Measurements from ENCODE around the gene NR2C2.

Gene NR2C2

GRCh38 chr3:15065550-15066007, 118.2 kb downstream of the NR2C2 start:
- no peak for DNase-seq

- no peak for DNase-seq
Measured at GRCh38 chr3:15066467-15066866, 119.1 kb downstream of the NR2C2 start.

DNA sequence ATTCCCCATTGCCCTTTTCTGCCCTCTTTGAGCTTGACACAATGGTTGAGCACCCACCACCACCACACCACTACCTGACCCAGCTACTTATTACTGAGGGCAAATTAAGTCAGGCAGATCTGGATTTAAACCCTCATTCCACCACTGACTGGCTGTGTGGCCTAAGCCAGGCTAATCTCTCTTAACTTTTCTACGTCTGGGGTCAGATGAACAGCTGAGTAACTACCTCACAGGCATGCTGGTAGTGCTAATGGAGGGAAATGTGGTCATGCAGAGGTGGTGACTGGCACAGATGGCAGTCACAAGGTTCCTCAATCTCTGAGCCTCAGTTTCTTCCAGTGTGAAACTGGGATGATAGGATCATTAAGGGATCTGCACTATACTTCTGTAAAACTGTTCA, 122.1 kb downstream of the NR2C2 start:
- DNase-seq: no peak

DNA sequence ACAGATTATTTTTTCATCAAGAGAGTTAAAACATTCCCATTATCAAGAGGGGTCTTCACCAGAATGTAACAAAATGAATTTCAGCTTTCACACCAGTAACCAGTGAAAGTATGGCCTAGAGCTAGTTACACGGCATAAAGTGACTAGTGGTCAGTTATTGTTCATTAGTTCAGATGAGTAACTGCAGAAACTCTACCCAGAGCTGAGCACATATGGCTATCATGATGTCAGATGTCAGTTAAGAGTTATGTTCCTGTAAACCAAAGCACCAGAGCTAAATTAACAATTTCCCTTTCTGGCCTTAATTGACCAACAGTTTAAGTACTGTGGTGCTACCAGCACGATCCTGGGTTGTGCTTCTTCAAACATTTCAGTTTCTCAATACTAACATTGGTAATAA, 124.3 kb downstream of the NR2C2 start:
- no peak for DNase-seq

- DNase-seq: no peak
Measured at GRCh38 chr3:15074500-15074899, 127.1 kb downstream of the NR2C2 start.

DNA sequence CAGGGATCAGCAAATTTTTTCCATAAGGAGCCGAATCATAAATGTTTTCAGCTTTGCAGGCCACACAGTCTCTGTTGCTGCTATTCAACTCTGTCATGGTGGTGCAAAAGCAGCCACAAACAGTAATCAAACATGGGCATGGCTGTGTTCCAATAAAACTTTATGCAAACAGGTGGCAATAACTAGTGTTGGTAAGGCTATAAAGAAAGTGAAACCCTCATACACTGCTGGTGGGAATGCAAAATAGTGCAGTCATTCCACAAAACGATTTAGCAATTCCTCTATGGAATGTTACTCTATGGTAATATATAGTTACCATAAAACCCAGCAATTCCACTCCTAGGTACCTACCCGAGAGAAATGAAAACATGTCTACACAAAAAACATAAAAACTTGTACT, 131.7 kb downstream of the NR2C2 start:
- no peak for DNase-seq

GRCh38 chr3:15081960-15082664, 134.7 kb downstream of the NR2C2 start:
- DNase-seq: no peak

GRCh38 chr3:15083252-15083651, 135.9 kb downstream of the NR2C2 start:
- no peak for DNase-seq

GRCh38 chr3:15086263-15086662, 138.9 kb downstream of the NR2C2 start:
- no peak for DNase-seq

DNA sequence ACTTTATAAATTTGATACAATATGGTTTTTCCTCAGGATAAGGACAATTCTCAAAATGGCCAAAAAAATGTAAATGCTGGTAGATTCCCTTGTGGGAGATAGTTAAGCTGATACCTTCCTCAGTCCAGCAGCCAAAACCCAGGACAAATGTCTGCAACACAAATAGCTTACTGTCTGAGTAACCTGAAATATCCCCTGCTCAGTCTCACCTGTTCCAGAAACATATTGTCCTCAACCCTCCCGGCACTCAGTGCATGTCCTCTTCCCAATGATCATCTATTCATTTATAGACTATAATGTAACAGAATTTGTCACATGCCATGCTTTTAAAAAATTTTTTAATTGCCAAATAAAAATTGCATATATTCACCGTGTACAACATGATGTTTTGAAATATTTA, 139.3 kb downstream of the NR2C2 start:
- DNase-seq: no peak

DNA sequence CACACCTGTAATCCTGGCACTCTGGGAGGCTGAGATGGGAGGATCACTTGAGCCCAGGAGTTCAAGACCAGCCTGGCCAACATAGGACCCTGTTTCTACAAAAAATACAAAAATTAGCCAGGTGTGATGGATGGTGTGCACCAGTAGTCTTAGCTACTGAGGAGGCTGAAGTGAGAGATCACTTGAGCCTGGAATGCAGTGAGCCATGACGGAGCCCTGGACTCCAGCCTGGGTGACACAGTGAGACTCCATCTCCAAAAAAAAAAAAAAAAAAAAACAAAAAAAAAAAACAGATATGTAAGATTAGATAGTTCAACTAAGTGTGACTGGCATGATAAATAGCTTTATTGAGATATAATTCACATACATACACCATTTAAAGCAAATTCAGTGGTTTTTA, 141.8 kb downstream of the NR2C2 start:
- DNase-seq: no peak

GRCh38 chr3:15091575-15091974, 144.2 kb downstream of the NR2C2 start:
- DNase-seq: no peak

DNA sequence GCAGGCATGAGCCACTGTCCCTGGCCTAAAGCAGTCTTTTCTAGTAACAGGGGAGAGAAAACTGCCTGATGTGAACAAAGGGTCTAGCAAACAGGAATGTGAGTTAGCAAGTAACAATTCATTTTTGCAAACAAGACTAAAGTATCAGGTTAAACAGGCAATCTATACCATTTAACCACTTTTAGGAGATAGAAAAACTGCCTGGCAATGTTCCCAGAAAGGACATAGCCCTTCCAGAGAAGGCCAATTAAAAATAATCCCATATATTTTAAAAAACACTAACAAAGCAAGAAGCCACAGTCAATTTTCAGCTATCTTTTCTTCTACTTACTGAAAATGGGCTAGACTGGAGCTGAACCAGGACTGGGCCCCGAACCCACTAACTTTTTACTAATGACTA, 145.3 kb downstream of the NR2C2 start:
- no peak for DNase-seq

- DNase-seq: no peak
Measured at GRCh38 chr3:15094187-15094875, 146.9 kb downstream of the NR2C2 start.

- DNase-seq: no peak
Measured at GRCh38 chr3:15096046-15096445, 148.7 kb downstream of the NR2C2 start.

- DNase-seq: no peak
Measured at GRCh38 chr3:15097891-15098290, 150.5 kb downstream of the NR2C2 start.

Measured in NCI-H2029 treated with DMSO at 0.1 percent for 48 hours (cell line).